HG02623 (cell line): Measurements from ENCODE around the gene TMEM250.
"Not testable (repeated sequence)": the region's sequence is repeated elsewhere in the genome, so short reads cannot be mapped to it uniquely, and the experiment has no call there.

Experiments used
- ATAC-seq: cut with Tn5 transposase; IDR thresholded peaks from one replicate; pipeline ENCODE4 v1.9.1; 2021; ENCODE audit warnings: moderate library complexity; ENCODE audit not compliant: unreplicated experiment

The TMEM250 gene

DNA sequence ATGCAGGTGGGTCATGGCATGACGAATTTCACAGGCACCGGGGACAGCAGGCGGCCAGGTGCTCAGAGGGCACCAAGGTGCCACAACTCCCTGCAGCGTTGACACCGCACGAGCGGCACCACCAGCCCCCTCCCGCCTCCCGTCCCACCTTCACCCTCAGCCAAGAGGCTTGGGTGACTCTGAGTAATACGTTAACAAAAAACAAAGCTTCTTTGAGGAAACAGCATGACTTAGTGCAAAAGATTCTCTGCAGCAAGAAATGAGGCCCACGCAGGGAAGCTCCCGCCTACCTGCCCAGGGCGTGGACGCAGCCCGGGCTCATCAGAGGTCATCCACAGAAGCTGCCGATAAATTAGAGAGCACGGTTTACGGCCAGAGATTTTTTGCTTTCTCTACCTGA lies 4.1 kb downstream of the TMEM250 start:
- ATAC-seq, result no peak

DNA sequence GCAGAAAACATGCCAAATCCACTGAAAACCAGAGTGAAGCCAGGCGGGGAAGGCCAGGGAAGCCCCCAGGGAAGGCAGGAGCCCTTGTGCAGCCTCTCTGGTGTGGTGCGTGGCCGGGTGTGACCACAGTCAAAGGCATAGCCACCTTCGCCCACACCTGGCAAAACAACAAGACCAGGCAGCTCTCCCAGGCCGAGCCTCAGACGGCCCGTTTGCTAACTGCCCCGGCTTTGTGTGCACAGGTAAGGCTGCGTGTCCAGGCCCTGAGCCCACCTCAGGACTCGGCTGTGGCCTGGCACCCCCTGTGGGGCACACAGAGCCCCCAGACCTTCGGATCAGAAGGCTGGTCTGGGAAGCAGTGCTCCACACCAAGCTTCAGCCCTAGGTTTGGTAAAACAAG lies 6.1 kb downstream of the TMEM250 start:
- no peak for ATAC-seq

DNA sequence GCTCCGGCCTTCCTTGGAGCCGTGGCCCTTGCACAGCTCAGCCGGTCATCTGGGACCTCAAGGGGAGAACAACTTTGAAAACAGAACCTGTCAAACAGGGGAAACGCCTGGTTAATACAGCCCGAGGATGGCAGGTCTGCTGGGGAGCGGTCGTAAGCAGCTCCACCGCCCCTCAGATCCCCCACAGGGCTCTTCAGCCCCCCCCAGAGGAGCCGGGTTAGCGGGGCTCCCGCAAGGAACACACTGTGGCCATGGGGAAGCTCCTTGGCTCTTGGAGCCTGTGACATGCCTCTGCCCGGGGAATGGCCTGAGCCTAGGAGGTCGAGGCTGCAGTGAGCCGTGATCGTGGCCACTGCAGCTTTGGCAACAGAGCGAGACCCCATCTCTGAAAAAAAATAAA lies 6.8 kb downstream of the TMEM250 start:
- ATAC-seq, result no peak

DNA sequence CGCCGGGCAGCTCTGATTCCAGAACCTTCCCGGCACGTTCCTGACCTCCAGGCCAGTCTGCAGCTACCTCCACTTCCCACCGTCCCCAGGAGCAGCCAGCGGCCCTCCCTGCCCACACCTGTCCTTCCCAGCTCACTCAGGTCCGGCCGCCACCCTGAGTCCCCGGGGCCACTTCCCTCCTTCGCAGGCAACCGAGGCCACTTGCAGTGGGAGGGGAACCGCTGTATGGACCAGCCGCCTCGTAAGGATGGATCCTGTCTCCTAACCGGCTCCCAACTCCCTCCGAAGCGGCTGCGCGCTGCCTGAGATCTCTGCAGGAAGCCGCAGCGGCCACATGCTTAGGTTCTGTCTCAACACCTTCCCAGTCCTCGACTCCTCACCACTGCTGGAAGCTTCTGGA lies 7.5 kb downstream of the TMEM250 start:
- no peak for ATAC-seq

DNA sequence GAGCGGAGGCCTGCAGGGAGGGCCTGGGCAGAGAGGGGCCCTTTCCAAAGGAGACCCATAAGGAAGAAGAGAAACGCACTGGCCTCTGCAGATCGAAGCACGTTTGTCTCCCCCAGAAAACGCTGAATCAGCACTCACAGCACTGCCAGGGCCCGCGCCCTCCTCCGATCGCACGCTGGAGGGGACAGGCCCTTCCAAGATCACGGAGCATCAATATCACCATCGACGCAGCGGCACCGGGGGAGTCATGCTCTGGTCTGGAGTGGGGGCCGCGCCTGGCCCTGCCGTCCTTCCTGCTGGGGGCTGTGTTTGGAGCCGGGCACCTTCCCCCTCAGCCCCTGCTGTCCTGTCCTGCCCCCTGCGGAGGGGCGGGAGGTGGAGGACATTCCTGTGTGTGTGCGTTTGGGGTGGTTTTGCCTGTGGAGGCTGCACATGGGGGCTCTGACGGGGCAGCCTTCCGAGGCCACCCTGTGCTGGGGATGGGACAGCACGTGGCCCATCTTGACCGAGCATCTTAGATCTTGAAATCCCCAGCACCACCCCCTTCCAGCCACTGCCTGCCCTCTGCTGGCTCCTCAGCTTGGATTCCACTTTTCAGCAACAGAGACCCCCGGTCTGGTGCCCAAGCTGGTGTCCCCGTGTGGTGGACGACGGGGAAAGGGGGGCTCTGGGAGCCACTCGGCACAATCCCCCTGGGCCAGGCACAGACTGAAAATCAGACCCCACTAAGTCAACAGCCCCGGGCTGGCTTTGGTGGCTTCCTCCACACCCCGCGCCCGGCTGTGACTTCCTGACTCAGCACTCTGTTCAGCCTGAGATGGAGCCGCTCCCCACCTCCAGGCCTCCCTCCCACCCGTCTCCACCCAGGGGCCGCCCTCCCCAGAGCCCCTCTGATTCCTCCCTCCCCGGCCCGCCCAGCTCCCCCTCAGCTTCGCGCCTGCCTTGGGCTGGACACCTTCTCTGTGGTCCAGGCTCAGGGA lies 8.3 kb downstream of the TMEM250 start:
- ATAC-seq, result no peak

DNA sequence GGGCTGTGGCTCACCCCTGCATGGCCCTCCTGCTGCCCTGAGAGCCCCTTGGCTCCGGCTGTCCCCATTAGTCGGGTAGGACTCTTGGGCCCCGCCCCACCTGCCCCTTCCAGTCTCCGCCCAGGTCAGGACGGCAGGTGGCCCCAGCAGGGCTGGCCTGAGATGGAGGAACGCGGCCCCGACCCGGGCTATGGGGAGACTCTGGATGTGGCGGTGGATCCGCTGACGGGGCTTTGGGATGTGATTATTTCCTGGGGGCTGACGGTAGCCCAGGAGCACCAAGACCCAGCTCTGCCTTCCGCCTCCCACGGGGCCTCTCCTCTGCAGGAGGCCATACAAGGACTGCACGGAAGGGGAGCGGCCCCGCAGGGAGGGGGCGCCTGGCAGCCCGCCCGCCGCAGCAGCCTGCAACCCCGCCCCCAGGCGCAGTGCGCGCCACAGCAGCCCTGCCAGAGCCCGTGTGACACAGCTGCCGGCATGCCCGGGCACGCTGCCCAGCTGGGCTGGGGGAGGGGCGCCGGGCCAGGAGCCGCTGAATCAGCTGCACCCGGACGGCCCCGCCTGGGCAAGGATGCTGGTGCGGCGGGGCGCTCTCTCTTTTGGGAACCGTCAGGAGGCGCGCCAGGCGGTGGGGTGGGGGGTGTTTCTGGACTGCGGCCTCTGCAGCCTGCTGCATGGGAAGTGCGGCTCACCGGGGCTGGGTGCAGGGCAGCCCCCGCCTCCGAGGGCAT lies 9.2 kb downstream of the TMEM250 start:
- ATAC-seq, result peak; percentile 67

DNA sequence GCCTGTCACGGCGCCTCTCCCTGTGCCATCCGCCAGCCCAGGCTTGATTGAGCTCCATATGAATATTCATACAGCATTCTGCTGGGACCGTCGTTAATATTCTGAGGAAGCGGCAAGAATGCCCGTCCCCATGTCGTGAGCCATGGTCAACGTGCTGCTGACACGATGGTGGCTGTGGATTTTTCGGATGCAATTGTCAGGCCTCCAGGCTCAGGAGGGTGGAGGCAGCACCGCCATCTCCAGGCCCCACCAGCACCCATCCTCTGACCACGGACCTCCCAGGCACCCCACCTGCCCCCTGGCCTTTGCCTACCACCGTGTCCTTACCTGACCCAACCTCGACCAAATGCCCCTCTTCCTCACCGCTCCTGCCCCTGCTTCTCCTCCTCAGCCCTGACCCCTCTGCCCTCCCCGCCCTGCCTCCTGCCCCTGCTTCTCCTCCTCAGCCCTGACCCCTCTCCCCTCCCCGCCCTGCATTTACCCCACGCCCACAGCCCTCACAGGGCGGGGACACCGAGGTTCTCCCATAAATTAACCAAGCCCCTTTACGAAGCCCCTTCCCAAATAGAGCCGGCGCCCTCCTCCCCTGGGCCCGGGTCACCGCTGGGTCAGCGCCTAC lies 9.9 kb downstream of the TMEM250 start:
- ATAC-seq, result no peak

DNA sequence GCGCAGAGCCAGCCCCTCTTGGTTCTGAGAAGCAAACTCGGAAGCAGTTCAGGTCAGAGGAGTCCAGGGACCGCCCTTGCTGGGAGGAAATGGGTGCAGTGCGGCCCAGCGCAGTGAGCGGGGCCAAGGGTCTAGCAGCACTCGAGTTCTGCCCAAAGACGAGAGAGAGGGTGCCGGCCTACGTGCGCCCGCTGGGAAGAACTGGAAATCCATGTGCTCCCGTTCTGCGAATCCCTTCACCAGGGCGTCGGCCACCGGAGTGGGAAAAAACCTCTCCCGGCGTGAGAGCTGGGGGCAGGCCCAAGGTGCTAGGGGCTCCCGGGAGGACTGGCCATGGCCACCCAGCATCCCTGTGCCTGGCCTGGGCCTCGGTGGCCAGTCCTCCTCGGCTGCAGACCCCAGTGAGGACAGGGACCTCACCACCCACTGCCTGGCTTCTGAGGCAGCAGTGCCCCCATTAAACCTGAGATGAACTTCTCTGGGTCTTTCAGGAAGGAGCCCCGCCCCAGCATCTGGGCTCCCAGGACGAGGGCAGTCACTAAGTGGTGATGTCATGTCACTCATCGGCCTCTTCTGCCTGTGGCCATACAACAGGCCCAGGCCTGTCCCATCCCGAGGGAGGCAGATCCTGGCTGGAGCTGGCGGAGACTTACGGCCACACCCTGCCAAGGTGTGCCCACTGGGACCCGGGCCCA lies 10.6 kb downstream of the TMEM250 start:
- no peak for ATAC-seq

DNA sequence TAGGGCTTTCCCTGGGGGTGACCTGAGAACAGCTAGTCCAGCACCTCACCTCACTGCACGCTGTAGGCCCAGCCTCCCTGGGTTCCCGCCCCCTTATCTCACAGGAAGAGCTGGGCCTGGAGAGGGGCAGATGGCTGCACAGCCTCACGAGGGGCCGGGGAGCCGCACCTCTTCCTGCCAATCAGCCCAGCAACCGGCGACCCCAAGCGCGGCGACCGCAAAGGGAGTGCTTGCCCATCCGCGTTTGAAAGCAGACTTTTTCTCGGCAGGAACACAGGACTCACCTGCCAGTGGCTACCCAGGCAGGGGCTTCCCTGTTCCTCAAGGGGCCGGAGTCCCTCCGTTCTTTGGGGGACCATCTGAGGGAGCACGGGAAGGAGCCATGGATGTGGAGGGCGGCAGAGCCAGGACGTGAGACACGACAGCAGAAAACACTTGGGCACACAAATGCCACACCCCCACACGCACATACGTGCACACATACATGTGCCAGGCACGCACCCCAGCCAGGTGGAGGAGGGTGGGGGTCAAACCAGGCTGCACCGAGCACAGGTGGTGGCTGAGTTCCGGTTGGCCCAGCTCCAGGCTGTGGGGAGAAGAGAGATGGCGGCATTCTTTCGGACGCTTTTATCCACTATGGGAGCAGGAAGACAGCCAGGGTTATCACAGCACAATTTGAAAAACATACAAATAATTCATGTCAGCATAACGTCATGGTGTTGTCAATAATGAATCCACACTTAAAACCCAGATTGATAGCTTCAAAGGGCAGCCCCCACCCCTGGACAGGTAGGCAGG lies 11.3 kb downstream of the TMEM250 start:
- no peak for ATAC-seq

DNA sequence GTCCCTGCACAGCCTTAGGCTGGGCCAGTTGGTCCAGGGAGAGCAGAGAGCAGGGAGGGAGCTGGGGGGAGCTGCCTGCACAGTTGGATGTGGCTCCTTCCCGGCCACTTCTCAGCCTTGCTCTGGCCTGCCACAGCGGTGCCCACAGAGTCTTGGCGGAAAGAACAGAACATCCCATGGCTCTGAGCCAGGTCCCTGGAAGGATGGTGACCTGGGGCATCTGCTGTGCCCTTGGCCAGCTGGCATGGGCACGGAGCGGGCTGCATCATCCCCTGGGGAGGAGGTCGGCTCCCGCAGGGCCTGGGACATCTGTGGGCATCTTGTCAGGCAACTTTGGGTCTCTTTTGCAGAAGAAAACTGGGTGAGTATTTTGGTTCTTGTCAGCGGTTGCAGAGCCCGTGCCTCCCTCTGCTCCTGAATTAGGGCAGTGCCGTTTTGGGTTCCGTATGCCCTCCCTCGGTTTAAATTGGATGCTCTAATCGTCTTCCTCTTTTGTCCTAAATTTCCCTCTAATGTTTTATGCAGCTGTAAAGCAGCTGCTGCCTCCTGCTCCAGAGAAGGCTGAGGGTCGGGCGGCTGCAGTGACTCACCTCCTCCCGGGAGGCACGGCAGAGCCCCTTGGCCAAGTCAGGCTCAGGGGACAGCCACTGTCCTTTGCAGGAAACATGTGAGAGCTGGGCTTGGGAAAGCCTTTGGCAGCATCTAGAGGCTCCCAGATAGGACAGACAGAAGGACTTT lies 13.1 kb downstream of the TMEM250 start:
- ATAC-seq, result no peak

DNA sequence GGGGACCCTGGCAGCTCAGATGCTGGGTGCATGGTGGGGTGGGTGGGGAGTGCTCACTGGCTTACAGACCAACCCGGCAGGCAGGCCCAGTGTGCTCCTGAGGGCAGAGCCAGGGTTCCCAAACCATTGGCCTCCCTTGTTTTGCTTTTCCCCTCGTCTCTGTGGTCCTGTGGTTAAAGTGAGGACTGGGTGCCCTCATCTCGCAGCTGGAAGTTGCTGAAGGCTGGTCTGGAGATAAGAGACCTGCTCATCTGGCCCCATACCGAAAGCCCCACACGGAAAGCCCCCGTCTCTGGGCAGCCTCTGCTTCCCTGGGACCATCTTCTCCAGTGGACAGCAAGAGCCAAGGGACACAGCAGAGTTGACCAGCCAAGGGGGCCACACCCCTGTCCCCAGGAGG lies 13.8 kb downstream of the TMEM250 start:
- no peak for ATAC-seq

DNA sequence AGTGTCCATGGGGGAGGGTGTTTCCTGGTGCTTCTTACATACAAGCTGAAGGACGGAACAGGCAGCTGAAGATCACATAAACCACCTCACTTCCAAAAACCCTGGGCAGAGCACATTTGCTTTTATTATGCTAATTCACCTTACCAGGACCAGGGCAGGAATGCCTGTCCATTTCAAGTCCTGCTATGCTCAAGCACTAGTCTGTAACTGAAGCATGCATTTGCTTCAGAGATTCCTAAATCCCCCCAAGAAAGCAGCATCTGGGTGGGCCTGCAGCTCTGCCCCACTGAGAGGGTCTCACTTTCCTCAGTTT lies 14.2 kb downstream of the TMEM250 start:
- no peak for ATAC-seq

DNA sequence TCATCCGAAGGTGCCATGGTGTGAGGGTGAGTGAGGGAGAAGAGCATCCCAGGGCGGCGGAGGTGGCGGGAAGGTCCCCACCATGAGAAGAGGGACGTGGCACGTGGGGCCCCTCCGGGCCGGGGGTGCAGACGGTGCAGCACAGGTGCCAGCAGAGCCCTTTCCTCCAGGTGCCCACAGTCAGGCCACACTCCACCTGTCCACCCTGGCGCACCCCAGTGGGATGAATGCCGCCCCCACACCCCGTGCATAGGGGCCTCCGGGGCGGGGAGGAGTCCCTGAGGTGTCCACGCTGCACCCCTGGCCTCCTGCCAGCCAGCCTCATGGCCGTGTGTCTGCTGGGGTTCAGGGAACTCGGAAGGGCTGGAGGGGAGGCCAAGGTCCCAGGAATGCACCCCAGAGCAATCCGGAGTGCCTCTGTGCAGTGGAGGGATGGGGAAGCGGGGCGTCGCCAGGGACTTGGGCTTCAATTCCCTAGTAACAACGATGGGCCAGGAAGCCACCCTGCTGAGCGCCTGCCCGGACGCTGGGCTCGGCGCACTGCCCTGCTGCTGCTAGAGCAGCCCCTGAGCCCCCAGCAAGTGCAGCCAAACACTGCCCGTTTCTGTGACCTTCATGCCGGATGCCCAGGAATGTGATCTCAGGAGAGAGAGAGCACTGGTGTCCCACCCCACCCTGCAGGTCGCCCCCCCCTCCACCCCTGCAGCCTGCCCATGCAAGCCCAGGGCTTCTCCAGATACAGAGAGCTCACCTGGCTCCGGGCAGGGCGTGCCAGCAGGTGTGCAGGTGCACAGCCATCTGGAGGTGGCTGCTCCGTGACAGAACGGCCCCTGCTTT lies 14.8 kb downstream of the TMEM250 start:
- no peak for ATAC-seq

DNA sequence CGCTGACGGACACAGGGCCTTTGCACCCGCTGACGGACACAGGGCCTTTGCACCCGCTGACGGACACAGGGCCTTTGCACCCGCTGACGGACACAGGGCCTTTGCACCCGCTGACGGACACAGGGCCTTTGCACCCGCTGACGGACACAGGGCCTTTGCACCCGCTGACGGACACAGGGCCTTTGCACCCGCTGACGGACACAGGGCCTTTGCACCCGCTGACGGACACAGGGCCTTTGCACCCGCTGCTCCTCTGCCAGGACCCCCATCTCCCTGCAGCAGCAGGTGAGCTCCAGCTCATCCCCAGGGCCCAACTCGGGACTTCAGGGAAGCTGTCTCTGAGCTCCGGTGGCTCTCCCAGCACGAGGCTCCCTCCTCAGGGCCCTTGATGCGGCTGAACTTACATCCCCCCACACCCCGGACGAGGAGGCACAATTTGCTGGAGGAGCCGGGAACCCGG lies 17.0 kb downstream of the TMEM250 start:
- not testable (repeated sequence) for ATAC-seq

DNA sequence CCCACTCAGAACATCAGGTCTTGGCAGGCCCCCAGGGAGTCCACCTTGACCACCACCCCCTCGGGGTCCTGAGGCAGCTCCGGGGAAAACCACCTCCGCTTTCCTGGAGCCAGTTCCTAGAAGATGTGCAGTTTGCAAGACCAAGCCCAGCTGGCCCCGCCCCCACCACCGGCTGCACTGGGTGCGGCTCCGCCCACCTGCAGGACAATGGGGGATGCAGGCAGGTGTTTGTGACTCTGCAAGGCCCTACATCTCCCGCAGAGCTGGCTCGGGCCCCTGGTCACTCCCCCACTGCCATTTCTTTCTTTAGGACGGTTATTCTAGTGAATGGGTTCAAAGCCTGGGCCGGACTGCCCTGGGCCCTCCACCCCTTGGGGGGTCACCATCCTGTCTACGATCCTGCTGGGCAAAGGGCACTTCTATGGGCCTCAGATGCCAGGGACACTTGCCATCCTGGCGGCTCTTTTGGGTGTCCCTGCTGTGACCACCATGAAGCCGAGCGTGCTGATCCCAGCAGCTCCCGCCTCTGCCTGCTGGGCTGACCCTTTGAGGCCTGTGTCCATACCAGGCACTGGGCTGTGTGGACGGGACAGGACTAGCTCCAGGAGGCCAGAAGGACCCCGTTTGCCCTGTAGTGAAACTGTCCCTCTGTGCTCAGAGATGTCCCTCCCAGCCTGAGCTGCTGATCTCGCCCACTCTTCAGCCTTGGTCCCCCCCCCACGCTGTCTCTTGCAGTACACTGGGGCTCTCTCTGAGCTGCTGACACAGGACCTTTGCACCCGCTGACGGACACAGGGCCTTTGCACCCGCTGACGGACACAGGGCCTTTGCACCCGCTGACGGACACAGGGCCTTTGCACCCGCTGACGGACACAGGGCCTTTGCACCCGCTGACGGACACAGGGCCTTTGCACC lies 17.7 kb downstream of the TMEM250 start:
- ATAC-seq, result no peak

DNA sequence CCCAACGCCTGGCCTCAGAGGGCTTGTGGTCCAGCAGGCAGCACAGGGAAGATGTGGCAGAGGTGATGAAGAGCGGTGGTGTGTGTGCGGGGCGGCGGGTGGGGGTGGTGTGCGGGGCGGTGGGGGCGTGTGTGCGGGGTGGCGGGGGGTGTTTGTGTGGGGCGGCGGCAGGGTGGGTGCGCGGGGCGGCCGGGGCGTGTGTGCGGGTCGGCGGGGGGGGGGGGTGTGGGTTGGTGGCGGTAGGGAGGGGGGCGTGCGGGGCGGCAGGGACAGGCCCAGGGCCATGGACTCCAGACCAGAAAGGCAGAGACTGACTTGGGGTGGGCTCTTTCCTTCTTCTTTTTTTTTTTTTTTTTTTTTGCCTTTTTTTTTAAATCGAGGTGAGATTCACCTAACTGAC lies 19.1 kb downstream of the TMEM250 start:
- no peak for ATAC-seq

DNA sequence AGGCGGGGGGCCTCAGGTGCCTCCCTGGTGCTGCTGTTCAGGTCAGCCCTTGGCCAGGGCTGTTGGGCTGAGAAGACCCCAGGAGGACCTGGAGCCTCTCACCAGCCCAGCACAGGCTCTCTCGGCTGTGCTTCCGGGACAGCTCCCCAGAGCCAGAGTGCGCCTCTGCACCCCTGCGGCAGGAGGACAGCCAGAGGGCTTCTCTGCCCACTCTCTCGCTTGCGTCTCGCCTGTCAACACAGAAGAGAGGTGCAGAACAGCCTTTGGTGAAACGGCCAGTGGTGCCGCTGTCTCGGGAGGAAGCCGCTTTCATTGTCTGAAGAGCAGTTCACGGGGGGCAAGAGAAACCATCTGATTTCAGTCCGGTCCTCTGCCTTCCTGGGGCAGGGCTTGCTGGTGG lies 19.8 kb downstream of the TMEM250 start:
- ATAC-seq, result no peak

DNA sequence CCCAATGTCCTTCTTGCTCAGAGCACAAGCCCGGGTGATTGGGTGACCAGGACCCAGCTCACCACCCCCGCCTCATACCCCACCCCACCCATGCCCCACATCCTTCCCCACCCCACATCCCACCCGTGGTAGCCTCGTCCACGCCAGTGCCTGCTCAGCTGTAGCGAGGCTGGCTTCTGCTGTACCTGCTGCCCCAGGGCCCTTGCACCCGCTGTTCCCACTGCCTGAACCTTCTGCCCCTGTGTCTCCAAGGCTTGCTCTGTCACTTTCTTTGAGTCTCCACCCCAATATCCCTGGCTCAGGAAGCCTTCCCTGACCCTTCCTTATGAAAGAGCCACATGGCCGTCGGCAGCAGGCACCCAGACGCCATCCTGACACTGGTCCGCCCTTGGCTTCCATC lies 20.5 kb downstream of the TMEM250 start:
- ATAC-seq, result no peak
